Progenitor cell of endocrine pancreas (in vitro differentiated cells): ENCODE results near the gene PAX5. TPM values are rescaled to one million over a fixed set of nuclear protein-coding genes. Genes with fewer than 3 reads are reported as not detected.

Experiments
- DNase-seq: peaks from one replicate; pipeline ENCODE4 v3.0.0; 2021; ENCODE audit warnings: low spot score; ENCODE audit not compliant: unreplicated experiment
- H3K27ac Mint-ChIP-seq: 2 replicates; pipeline ENCODE4 v1.8.0; 2021; ENCODE audit warnings: mild to moderate bottlenecking, moderate library complexity, mixed read lengths
- H3K27me3 Mint-ChIP-seq: 2 replicates; pipeline ENCODE4 v1.8.0; 2021; ENCODE audit warnings: mixed read lengths
- H3K36me3 Mint-ChIP-seq: 2 replicates; pipeline ENCODE4 v1.8.0; 2022; ENCODE audit warnings: mixed read lengths; ENCODE audit not compliant: insufficient read depth
- H3K4me1 Mint-ChIP-seq: 2 replicates; pipeline ENCODE4 v1.8.0; 2021; ENCODE audit warnings: low read depth, mixed read lengths
- H3K4me3 Mint-ChIP-seq: 2 replicates; pipeline ENCODE4 v1.8.0; 2021; ENCODE audit warnings: low read depth, mild to moderate bottlenecking, moderate library complexity, mixed read lengths
- H3K9me3 Mint-ChIP-seq: 2 replicates; pipeline ENCODE4 v1.8.0; 2021; ENCODE audit warnings: low read depth, mixed read lengths
- CTCF ChIP-seq: fragments of 200-600 bp; sonication (generic); IDR thresholded peaks from one replicate; pipeline ENCODE4 v1.5.0; 2021; ENCODE audit warnings: antibody characterized with exemption, mild to moderate bottlenecking; ENCODE audit not compliant: unreplicated experiment
- total RNA-seq: library from RNA; stranded (reverse); gene quantifications from 2 replicates; pipeline ENCODE4 v1.2.1, GENCODE V29; 2021

The PAX5 gene
- total RNA-seq, 1 donor from 2014 or later, result not detected

GRCh38 chr9:36901528-36901927 lies 132.5 kb downstream of the PAX5 start:
- H3K4me3 Mint-ChIP-seq, result no peak overlapping the region
- no peaks in the 10 kb centered on the region for H3K36me3 Mint-ChIP-seq
- H3K4me1 Mint-ChIP-seq, result no peaks in the 10 kb centered on the region
- TF ChIP-seq CTCF, result no peak
- H3K27me3 Mint-ChIP-seq, result peaks cover 82% of the 10 kb centered on the region
- no peak for DNase-seq
- H3K9me3 Mint-ChIP-seq, result no peaks in the 10 kb centered on the region
- H3K27ac Mint-ChIP-seq, result no peak overlapping the region

GRCh38 chr9:36900856-36901220 lies 133.2 kb downstream of the PAX5 start:
- H3K27ac Mint-ChIP-seq, result peak overlapping the region; percentile 38
- H3K36me3 Mint-ChIP-seq, result no peaks in the 10 kb centered on the region
- no peaks in the 10 kb centered on the region for H3K4me1 Mint-ChIP-seq
- peaks cover 81% of the 10 kb centered on the region for H3K27me3 Mint-ChIP-seq
- TF ChIP-seq CTCF, result no peak
- H3K4me3 Mint-ChIP-seq, result no peak overlapping the region
- H3K9me3 Mint-ChIP-seq, result no peaks in the 10 kb centered on the region
- no peak for DNase-seq

DNA sequence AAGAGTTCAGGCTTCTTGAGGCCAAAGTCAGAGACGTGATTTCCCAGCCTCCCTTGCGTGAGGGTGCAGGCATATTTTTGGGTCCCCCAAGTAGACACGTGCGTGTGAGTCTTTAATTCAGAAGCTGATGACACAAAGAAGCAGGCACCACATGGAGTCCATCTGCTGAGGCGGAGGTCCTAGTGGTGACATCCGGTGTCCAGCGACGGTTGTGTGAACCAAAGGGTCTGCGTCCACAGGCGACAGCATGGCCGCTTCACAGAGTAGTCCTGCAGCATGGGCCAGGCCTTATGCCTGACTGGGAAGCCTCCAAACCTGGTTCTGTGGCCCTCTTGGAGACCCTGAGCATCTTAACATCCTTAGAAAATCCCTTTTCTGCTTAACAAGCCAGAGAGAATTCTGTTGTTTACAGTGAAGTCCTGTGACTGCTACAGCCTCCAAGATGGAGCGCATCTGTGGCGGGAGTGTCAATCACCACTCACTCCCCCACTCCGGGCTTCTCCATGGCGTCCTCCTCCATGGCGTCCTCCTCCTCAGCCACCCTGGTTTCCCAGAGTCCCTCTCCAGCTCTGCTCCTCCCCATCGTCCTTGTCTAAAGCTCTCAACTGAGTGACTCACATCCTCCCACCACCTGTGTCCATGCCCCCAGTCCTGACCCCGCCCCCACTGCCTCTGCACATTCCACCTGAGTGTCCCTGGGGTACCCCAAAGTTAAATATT lies 133.8 kb downstream of the PAX5 start:
- Mint-ChIP-seq H3K36me3 (no peaks in the 10 kb centered on the region), H3K9me3 (no peaks in the 10 kb centered on the region), H3K4me1 (no peaks in the 10 kb centered on the region), H3K27ac (no peak overlapping the region), H3K27me3 (peaks cover 81% of the 10 kb centered on the region), H3K4me3 (no peak overlapping the region)
- TF ChIP-seq CTCF, result no peak
- no peak for DNase-seq

DNA sequence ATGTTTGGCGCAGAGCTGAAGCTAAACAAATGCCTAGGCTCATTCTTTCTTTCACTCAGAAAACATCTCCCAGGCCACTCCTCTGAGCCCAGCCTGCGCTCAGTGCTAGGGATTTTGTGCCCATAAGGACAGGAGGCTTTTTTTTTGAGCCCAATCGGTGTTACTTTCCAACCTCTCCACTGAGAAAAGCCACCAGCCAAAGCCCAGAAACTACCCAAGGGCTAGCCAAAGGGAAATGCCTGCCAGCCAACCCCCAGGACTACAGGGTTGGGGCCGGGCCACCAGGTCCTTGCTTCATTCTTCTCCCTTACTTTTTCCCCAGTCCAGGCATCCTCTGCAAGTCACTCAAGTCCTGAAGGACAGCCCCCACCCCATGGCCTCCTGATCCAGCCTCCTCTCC lies 134.7 kb downstream of the PAX5 start:
- Mint-ChIP-seq H3K4me3 (no peak overlapping the region), H3K4me1 (no peaks in the 10 kb centered on the region), H3K9me3 (no peaks in the 10 kb centered on the region), H3K27me3 (peaks cover 78% of the 10 kb centered on the region), H3K36me3 (no peaks in the 10 kb centered on the region), H3K27ac (no peak overlapping the region)
- DNase-seq, result no peak
- no peak for TF ChIP-seq CTCF

DNA sequence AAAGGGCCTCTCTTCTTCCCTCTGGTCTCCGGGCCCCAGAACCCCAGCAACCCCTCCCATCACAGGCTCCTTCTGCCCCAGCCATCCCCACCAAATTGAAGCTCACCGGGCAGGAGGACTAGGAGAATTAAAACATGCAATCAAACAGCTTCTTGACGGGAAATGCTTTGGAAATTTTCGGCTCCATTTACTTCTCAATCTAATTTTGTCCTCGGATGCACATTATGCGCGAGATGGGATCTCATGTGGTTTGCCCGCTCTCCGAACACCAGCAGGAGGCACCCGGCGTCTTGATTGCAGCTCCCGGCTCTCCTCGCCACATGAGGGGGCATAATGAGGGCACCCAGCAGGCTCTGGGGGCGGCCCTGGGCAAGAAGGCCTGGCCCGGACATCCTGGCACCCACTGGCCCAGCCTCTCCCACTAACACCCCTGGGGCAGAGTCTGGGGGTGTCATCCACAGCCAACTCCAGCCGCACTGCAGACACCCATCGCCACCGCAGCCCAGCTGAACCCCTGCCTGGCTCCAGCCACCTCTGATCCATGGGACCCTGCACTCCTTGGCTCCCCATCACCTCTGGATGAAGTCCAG lies 135.5 kb downstream of the PAX5 start:
- no peak overlapping the region for H3K27ac Mint-ChIP-seq

More for the DNA sequence above, 135.5 kb downstream of the PAX5 start:
- H3K9me3 Mint-ChIP-seq, result no peaks in the 10 kb centered on the region
- no peaks in the 10 kb centered on the region for H3K36me3 Mint-ChIP-seq
- H3K4me1 Mint-ChIP-seq, result no peaks in the 10 kb centered on the region
- no peak for TF ChIP-seq CTCF
- DNase-seq, result no peak
- no peak overlapping the region for H3K4me3 Mint-ChIP-seq
- H3K27me3 Mint-ChIP-seq, result peaks cover 84% of the 10 kb centered on the region
